COLO668 (cell line): ENCODE measurements around the gene ANO6.

Experiments
- DNase-seq: peaks from one replicate; lab custom pipeline; 2025; ENCODE audit not compliant: unreplicated experiment; lab: John Stamatoyannopoulos, UW

The ANO6 gene

DNA sequence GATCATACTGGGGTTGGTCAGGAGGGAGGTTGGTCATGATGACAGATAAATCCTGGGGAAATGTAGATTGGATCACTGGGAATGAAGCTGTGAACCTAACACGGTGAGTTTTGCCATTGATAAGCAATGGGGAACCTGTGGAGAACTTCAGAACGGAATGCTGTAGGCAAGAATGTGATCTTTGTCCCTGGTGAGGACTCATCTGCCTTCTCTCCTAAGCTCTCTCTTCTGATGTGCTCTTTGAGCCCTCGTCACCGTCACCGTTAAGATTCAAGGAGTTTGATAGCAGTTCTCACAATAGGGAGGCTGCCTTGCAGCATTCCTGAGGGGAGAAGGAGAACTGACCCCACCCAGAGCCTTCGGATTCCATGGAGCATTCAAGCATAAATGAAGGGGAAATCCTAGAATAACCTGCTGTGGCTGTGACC lies 217.6 kb downstream of the ANO6 start:
- DNase-seq: no peak

DNA sequence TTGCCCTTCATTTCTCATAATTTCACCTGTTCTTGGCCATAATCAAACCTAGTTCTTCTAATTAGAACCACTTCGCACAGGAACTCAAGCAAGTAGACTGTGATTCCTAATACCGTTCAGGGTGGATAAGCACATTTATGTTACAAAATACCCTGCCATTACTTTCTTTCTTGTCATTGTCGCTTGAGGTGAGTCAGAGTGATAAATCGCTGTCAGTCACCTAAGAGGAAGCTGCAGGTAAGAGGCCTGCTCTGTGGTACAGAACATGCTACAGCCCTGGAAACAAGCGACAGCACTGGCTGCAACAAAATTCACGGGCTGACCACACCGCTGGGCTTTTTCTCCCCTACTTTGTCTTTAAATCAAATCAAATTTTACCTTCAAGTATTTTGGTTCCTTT lies 218.2 kb downstream of the ANO6 start:
- no peak for DNase-seq

DNA sequence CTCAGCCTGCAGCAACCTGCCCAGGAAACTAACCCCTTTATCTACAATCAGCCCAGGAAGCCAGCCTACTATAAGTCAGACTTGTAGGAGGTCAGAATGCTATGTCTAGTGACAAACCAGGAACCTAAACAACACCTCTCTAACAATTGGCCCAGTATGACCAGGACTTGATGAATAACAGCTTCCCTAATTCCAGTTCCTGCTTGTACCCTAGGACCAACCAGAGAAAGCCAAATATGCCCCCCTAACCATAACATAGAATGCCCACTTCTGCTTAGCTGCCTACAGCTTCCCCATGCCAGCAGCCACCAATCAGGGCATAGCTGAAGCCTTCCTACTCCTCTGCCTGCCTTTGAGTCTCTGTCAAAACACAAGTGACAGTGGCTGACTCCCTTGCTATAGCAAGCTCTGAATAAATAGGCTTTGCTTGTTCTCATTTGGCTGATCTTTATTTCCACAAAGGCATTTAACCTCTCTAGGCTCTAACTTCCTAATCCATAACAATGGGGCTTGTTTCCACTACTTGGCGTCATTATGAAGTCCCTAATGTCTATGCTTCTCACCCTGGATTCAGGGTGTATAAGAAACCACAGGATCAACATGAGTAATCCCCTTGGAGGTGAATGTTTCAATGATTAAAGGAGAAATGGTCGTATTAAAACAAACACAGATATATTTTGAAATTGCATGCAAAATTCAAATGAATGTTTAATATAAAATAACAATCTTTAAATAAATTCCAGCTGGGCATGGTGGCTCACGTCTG lies 220.2 kb downstream of the ANO6 start:
- DNase-seq: no peak

DNA sequence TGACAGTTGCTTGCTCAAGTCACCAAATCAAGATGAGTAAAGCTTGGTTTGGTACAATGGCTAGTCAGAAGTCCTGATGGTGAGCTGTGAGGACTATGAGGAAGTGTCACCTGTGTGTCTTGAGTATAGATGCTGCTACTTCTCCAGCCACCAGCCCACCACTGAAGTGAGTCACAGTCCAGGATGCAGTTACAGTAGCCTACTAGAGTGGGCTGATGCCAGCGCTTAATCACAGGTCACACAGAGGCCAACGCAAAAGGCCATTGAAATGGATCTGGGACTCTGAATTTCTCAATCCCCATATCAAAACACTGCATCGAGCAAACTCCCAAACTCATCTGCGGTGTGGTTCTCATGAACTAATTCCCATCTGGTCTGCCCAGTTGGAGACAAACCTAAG lies 223.1 kb downstream of the ANO6 start:
- no peak for DNase-seq

DNA sequence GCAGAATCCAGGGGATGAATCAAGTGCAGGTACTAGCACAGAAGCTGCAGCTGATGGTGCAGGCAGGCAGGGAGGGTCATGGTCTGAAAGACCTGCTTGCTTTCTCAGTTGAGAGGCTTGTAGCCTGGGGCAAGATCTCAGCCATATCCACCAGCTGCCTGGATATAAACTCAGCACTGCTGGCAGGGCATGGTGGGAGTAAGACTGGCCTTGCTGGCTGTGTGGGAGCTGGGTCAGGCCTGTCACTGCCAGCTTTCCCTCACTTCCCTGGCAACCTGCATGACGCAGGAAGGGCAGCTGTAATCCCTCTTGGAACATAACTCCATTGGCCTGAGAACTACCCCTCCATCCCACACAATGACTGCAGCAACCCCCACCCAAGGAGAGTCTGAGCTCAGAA lies 230.1 kb downstream of the ANO6 start:
- peak; percentile 18 for DNase-seq

DNA sequence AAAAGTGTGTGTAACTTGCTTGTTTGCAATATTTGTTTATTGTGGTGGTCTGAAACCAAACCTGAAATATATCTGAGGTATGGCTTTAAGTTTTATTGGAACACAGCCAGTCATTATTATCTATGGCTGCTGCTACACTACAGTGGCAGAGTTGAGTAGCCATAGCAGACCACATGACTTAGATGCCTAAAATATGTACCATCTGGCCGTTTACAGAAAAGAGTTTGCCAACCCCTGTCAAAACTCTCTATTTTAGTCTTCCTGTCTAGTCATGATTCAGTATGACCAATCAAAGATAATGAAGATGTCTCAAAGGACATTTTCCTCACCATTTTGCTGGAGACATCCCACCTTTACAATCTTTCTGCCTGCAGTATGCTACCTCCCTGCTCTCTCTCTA lies 242.3 kb downstream of the ANO6 start:
- no peak for DNase-seq

DNA sequence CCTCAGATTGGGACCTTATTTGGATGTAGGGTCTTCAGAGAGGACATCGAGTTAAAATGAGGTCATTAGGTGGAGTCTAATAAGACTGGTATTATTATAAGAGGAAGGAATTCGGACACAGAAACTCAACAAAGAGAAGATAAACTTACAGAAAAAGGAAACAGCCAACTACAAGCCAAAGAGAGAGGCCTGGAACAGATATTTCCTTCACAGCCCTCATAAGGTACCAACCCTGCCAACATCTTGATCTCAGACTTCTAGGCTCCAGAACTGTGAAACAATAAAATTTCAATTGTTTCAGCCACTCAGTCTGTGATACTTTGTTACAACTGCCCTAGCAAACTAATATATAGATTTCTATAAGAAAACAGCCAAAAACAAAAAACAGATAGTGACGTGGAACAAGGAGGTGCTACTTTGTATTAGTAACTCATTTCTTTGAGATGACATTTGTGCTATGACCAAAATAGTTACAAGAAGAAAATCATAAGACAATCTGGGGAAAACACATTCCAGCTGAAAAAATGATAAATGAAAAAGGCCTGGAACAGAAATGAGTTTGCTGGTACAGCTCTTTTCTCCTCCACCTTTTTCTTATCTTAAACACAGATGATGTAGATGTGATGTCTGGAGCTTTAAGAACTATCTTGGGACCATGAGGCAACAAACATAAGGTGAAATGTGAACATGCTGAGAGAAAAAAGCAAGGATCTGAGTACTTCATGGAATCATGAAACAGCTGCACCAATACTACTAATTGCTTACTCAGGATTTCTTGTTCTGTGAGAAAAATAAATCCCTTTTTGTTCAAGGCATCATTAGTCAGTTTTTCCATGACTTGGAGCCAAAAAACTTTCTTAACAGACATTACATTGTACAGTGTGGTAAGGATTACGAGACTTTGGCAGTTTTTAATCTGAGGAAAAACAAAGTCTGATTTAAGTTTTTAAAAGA lies 243.2 kb downstream of the ANO6 start:
- DNase-seq: no peak

DNA sequence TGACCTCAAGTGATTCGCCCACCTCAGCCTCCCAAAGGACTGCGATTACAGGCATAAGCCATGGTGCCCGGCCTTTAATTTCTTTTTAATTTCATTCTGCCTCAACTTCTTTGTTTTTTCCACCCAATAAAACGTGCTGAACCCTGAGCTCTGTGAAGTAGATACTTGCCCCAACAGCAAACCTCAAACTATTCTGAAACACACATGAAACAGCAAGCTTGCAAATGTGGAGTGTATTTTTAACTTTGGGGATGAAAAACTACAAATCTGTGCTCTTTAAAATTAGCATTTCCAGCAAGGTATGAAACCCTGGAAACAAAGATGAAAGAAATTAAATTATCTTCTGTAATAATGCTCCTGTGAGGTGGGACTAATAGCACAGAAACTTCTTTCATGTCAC lies 246.6 kb downstream of the ANO6 start:
- no peak for DNase-seq

DNA sequence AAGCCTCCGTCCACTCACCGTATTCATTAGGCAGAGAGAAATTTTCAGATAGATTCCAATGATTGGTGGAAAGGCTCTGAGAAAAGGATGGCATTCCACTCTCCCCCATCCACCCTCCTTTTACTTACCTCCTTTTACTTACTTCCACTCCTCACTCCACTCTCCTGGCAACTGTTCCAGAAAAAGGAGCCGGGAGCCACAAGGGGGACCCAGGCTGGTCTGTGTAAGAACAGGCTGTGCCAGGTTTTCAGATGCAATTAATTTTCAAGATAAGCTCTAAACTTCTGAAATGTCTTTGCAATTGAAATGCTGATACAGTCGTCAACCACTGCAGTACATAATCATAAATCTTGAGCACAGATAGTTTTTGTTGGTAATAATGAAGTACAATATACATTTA lies 248.8 kb downstream of the ANO6 start:
- DNase-seq: no peak

DNA sequence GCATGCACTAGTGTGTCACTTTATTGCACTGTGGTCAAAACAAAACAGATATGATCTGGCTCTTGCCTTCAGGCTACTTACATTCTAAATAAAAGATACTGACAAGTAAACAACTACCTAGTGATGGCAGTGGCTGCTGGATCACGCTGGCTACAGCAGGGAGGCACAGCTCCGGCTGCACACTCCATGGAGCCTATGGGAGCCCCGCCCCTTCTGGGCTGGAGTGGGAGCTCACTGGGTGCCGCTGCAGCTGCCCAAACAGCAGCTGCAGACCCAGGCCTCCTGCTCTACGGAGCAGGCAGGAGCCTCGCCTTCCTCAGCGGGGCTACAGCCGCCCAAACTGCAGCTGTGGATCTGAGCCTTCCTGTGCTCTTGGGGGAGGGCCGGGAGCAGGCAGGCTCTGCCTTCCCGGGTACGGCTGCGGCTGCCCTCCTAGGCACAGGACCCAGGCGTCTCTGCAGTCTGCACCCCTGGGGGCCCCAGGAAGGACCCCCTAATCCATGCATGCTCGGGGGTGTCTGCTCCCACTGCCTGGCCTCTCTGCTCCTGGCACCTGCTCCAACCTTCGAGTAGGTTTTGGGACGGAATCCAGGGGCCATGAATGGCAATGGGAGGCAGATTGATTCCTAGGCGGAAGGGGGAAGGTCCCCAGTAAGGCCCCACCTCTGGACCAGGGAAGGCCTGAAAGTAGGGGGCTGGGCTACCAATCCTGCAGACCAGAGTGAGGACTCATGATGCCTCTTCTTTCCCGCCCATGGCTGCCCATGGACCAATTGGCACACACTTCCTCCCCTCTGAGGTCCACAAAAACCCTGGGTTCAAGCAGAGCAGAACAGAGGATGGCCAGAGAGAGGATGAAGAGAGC lies 253.1 kb downstream of the ANO6 start:
- peak; percentile 85 for DNase-seq

DNA sequence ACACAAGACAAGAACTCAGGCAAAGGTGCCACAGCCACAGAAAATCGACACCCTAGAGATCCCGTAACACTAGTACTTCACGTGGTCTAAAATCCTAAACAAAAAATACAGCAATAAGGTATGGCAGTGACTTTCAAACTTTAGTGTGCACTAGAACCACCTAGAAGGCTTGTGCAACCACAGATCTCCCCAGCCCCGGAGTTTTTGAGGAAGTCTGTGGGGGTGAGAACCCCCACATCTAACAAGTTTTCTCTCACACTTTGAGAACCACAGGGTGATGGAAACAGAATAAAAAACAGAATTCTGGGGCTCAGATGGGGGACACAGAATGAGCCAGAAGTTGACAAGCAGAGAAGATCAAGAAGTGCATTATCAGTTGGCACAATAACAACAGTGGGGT lies 254.0 kb downstream of the ANO6 start:
- no peak for DNase-seq

DNA sequence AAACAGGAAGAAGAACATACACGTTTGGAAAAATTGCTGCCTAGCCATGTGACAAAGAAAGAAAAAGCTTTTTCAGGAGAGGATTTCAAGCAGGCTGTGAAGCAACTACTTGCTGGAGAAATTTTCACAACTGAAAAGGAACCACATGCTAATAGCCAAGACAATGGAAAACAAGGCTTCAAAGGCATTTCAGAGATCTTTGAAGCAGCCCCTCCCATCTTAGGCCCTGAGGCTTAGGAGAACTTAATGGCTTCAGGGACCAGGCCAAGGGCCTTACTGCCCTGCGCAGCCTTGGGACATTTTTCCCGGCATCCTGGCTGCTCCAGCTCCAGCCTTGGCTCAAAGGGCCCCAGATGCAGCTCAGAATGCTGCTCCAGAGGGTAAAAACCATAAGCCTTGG lies 257.7 kb downstream of the ANO6 start:
- DNase-seq: no peak

DNA sequence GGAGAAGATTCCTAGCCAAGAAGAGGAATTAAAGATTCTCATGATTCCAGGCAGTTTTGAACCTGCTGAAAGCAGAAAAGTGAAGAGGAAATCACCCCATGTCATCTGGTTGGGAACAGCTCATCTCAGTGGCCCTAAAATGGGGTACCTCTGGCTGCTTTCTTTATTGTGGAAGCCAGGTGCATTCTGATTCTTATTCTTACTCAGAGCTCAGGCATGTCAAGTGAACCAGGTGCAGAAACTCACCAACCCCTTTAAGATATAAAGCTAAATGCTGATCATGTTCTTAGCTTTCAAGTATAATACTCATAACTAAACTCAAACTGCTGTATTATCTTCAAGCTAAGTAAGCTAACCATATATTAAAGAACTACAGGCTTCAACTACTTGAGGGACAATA lies 259.7 kb downstream of the ANO6 start:
- no peak for DNase-seq

DNA sequence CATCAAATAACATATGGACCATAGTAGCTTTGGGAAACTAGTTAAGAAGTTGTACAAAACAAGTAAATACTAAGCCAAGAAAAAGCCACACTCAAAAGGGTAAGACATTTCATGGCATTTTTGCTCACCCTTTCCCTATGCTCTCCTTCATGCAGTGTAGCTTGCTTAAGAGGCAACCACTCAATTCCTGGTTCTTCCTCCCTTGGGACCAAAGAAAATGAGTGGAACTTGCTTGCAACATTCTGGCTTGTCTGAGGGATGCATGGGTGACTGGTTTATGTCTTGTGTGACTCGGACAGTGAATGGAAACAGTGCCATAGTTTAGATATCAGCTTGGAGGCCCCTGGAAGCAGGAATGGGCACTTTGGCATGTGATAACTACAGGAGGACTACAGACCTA lies 261.6 kb downstream of the ANO6 start:
- DNase-seq: no peak

DNA sequence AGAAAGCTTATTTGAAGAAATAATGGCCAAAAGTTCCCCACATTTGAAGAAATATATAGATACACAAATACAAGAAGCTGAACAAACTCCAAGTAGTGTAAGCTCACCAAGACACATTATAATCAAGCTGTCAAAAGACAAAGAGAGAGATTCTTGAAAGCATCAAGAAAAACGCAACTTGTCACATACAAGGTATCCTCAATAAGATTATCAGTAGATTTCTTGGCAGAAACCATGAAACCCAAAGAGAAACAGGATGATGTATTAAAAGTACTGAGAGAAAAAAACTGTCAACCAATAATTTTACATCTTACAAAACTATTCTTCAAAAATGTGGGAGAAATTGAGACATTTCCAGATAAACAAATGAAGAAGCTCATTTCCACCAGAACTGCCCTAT lies 263.0 kb downstream of the ANO6 start:
- DNase-seq: no peak

DNA sequence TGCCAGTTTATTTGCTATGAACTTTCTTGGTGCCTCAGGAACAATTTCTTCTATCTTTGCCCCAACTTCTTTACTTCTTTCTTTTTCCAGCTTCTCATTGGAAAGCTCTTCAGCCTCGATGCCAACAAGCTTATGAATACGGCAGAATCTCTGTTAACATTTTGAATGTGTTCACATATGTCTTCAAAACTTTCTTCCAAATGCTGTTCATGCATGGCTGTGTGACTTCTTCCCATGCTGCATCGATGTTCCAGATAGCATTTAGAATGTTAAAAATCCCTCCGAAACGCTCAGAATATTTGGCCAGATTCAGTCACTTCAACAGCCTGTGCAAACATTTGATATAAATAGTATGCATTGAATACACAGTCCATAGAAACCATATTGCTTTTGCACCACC lies 265.9 kb downstream of the ANO6 start:
- no peak for DNase-seq

DNA sequence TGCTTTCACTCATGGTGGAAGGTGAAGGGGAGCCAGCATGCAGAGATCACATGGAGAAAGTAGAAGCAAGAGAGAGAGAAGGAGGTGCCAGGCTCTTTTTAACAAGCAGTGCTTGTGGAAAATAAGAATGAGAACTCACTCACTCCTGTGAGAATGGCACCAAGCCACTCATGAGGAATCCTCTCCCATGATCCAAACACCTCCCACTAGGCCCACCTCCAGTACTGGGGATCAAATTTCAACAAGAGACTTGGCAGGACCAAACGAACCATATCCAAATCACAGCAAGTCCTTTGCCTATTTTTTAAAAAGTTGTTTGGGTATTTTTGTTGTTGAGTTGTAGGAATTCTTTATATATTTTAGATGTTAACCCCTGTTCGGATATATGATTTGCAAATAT lies 267.7 kb downstream of the ANO6 start:
- no peak for DNase-seq
